Hepatocyte (in vitro differentiated cells): ENCODE measurements around the gene CIZ1. TPM values are rescaled to one million over a fixed set of nuclear protein-coding genes. Genes with fewer than 3 reads are reported as not detected.

Experiments
- DNase-seq: peaks from one replicate; pipeline ENCODE4 v3.0.0-alpha.2; 2016; ENCODE audit warnings: low spot score
- H2AFZ ChIP-seq: fragments of 200-600 bp; sonication (generic); 2 replicates; pipeline ENCODE4 v1.6.0; 2016; ENCODE audit warnings: antibody characterized with exemption, mild to moderate bottlenecking
- H3K27ac ChIP-seq: fragments of 200-600 bp; sonication (generic); 2 replicates; pipeline ENCODE4 v1.5.1; 2016; ENCODE audit warnings: mild to moderate bottlenecking
- H3K27me3 ChIP-seq: fragments of 200-600 bp; sonication (generic); 2 replicates; pipeline ENCODE4 v1.6.1; 2016
- H3K36me3 ChIP-seq: fragments of 200-600 bp; sonication (generic); replicated peaks from 2 replicates; pipeline ENCODE4 v1.5.1; 2016; ENCODE audit warnings: low read depth; ENCODE audit not compliant: insufficient read depth
- H3K4me1 ChIP-seq: fragments of 200-600 bp; sonication (generic); 2 replicates; pipeline ENCODE4 v1.5.1; 2016; ENCODE audit warnings: mild to moderate bottlenecking, moderate library complexity; ENCODE audit not compliant: insufficient read depth
- H3K4me2 ChIP-seq: fragments of 200-600 bp; sonication (generic); 2 replicates; pipeline ENCODE4 v1.6.0; 2016
- H3K4me3 ChIP-seq: fragments of 200-600 bp; sonication (generic); 2 replicates; pipeline ENCODE4 v1.5.1; 2016; ENCODE audit warnings: mild to moderate bottlenecking
- H3K79me2 ChIP-seq: fragments of 200-600 bp; sonication (generic); 2 replicates; pipeline ENCODE4 v1.6.0; 2017; ENCODE audit warnings: mild to moderate bottlenecking
- H3K9me2 ChIP-seq: fragments of 200-600 bp; sonication (generic); replicated peaks from 2 replicates; pipeline ENCODE4 v1.6.0; 2017; ENCODE audit warnings: mild to moderate bottlenecking; ENCODE audit not compliant: insufficient read depth
- H3K9me3 ChIP-seq: fragments of 200-600 bp; sonication (generic); 2 replicates; pipeline ENCODE4 v1.5.1; 2016; ENCODE audit warnings: low read depth, mild to moderate bottlenecking
- H4K20me1 ChIP-seq: fragments of 200-600 bp; sonication (generic); 2 replicates; pipeline ENCODE4 v1.6.0; 2016; ENCODE audit warnings: mild to moderate bottlenecking; ENCODE audit not compliant: insufficient read depth, poor library complexity, severe bottlenecking
- CTCF ChIP-seq: fragments of 200-600 bp; sonication (generic); IDR thresholded peaks from 2 replicates; pipeline ENCODE4 v1.5.1; 2016; ENCODE audit warnings: antibody characterized with exemption, mild to moderate bottlenecking; ENCODE audit not compliant: poor library complexity
- EZH2 ChIP-seq: fragments of 200-600 bp; sonication (generic); IDR thresholded peaks from 2 replicates; pipeline ENCODE4 v1.6.1; 2016; ENCODE audit warnings: antibody characterized with exemption, mild to moderate bottlenecking, borderline replicate concordance
- EZH2phosphoT487 ChIP-seq: fragments of 200-600 bp; sonication (generic); IDR thresholded peaks from one replicate; pipeline ENCODE4 v1.6.1; 2018; ENCODE audit warnings: antibody characterized with exemption, mild to moderate bottlenecking, low read depth, moderate library complexity; ENCODE audit not compliant: unreplicated experiment, severe bottlenecking
- WGBS: methylation state at CpG from one replicate; pipeline ENCODE4 v1.1.6; 2016; ENCODE audit warnings: low lambda C conversion rate; ENCODE audit errors: missing lambda C conversion rate; 5-methylcytosine and 5-hydroxymethylcytosine counted together
- polyA plus RNA-seq: library from polyadenylated mRNA; unstranded; fragments of >200 nt; fragmentation: Nextera tagmentation; extraction: Ambion mirVana; gene quantifications from 2 replicates; pipeline ENCODE4 v1.2.1, GENCODE V29; 2016
- total RNA-seq: library from RNA; depleted of rRNA; stranded (reverse); fragments of >200 nt; gene quantifications from 2 replicates; pipeline ENCODE4 v1.2.3, GENCODE V29; 2014

The CIZ1 gene
- total and polyA plus RNA-seq, 2 experiments from 2014 or later, result 31.0 to 85.6 TPM

GRCh38 chr9:128155736-128156500, 35.5 kb downstream of the CIZ1 start:
- no peak for DNase-seq
- no peaks in the 10 kb centered on the region for H3K9me2 ChIP-seq
- no peak for TF ChIP-seq EZH2phosphoT487
- TF ChIP-seq EZH2, result no peak
- no peak for TF ChIP-seq CTCF
- H3K27me3 ChIP-seq, result no peaks in the 10 kb centered on the region
- no peaks in the 10 kb centered on the region for H3K4me1 ChIP-seq
- H3K79me2 ChIP-seq, result no peaks in the 10 kb centered on the region
- no peak overlapping the region for H3K27ac ChIP-seq
- no peak overlapping the region for H2AFZ ChIP-seq
- 91% methylated on average over 7 of the region's 7 CpGs for WGBS
- no peaks in the 10 kb centered on the region for H3K9me3 ChIP-seq
- no peak overlapping the region for H3K4me2 ChIP-seq
- H3K36me3 ChIP-seq, result no peaks in the 10 kb centered on the region
- H4K20me1 ChIP-seq, result no peaks in the 10 kb centered on the region
- no peak overlapping the region for H3K4me3 ChIP-seq

- no peaks in the 10 kb centered on the region for H3K36me3 ChIP-seq
- no peaks in the 10 kb centered on the region for H3K79me2 ChIP-seq
- no peaks in the 10 kb centered on the region for H3K9me3 ChIP-seq
- DNase-seq, result no peak
- no peaks in the 10 kb centered on the region for H4K20me1 ChIP-seq
- H3K27me3 ChIP-seq, result no peaks in the 10 kb centered on the region
- TF ChIP-seq EZH2phosphoT487, result no peak
- no peak for TF ChIP-seq CTCF
- no peak for TF ChIP-seq EZH2
- no peak overlapping the region for H3K4me3 ChIP-seq
- peaks cover 5% of the 10 kb centered on the region for H3K4me1 ChIP-seq
- no peak overlapping the region for H3K4me2 ChIP-seq
- 87% methylated on average over 12 of the region's 13 CpGs for WGBS
- H3K27ac ChIP-seq, result no peak overlapping the region
- no peak overlapping the region for H2AFZ ChIP-seq
- H3K9me2 ChIP-seq, result no peaks in the 10 kb centered on the region
Observed at GRCh38 chr9:128153947-128154695, 37.3 kb downstream of the CIZ1 start.

DNA sequence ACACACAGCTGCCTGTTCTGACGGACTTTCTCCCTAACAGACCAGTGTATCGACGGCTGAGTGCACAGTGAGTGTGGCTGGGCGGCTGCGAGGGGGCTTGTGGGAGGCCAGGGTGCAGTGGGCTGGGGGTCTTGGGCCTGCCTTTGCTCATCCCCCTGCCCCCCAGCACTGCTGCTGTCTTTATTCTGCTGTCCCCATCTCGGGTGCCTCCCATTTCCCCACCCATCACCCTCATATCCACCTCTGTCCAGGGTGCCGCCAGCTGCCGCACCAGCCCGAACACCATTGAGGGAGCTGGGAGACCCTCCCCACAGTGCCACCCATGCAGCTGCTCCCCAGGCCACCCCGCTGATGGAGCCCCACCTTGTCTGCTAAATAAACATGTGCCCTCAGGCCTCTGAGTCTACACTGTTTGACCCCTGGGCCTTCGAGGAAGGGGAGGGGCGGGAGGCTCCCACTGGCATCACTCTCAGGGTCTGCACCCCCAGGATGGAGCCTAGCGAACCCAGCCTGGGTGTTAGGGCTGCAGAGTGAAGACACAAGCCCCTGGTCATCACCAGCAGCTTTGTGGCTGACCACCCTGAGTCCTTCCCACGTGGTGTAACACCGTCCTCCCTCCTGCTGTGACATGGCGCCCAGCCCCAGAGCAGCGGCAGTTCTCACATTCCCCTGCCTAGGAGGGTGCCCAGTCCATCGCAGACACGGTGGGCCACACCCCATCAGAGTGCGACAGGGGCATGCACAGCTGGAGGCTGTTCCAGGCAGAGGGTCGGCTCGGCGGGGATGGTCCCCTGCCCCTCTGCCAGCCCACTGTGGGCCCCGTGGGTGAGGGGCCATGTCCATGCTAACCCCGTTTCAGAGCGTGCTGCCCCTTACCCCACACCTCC, 38.1 kb downstream of the CIZ1 start:
- H3K4me2 ChIP-seq, result no peak overlapping the region
- no peaks in the 10 kb centered on the region for H3K27me3 ChIP-seq
- no peak overlapping the region for H3K27ac ChIP-seq
- no peaks in the 10 kb centered on the region for H4K20me1 ChIP-seq
- no peaks in the 10 kb centered on the region for H3K9me3 ChIP-seq
- H3K79me2 ChIP-seq, result no peaks in the 10 kb centered on the region
- H2AFZ ChIP-seq, result no peak overlapping the region
- WGBS, result 89% methylated on average over 23 of the region's 26 CpGs
- no peak overlapping the region for H3K4me3 ChIP-seq
- DNase-seq, result peak; percentile 4
- TF ChIP-seq EZH2phosphoT487 (no peak), EZH2 (no peak), CTCF (no peak)
- no peaks in the 10 kb centered on the region for H3K9me2 ChIP-seq
- no peaks in the 10 kb centered on the region for H3K36me3 ChIP-seq
- peaks cover 10% of the 10 kb centered on the region for H3K4me1 ChIP-seq
